Measurements from ENCODE around the gene STBD1.

STBD1 gene

DNA sequence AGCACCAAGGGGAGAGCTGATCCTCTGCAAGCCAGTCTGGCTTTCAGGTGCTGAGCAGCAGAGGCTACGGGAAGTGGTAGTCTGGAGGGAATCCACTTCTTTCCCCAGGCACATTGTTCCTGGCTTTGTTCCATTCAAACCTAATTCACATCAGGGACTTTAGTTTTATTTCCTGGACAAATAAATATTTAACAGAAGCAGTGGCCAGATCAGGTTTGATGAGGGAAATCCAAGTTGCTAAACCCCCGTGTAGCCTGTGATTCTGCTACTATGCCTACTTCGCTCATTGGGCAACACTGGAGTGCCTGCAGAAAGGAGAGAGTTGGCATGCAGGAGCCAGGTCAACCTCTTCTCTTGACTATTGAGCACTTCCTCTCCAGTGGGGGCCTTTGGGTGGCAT, 13.8 kb upstream of the STBD1 start:
- H3K36me3 ChIP-seq (ENCODE audit: control insufficient read depth, low read depth, low read length) = no peaks in the 10 kb centered on the region
- no peaks in the 10 kb centered on the region for H3K9me3 ChIP-seq (ENCODE audit: control insufficient read depth, low read depth, low read length)
- no peak overlapping the region for H3K9ac ChIP-seq (ENCODE audit: low read length)
- H3K27ac ChIP-seq (ENCODE audit: low read length) = no peak overlapping the region
- no peak overlapping the region for H3K4me3 ChIP-seq (ENCODE audit: low read length)
- H3K4me1 ChIP-seq (ENCODE audit: control insufficient read depth, low read depth, low read length) = no peaks in the 10 kb centered on the region
- no peaks in the 10 kb centered on the region for H3K27me3 ChIP-seq (ENCODE audit: control insufficient read depth, insufficient read depth, low read length)

DNA sequence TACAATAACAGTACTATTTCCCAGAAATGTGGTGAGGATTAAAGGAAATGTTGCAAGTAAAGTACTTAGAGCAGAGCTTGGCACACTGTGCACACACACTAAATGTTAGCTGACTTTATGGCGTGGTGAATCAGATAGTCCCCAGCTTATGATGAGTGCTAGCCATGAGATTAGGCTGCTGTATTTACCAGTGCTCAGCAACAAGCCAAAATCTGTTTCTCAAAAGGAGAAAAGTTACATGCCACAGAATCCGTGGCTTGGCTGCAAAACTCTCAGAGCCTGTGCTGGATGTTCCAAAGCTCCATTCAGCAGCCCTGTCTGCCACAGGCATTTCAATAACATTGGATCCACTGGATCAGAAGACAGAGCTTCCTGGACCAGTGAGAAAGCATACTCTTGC, 12.8 kb upstream of the STBD1 start:
- H3K27ac ChIP-seq (ENCODE audit: low read length) = no peak overlapping the region
- peaks cover 7% of the 10 kb centered on the region for H3K9me3 ChIP-seq (ENCODE audit: control insufficient read depth, low read depth, low read length)
- no peaks in the 10 kb centered on the region for H3K4me1 ChIP-seq (ENCODE audit: control insufficient read depth, low read depth, low read length)
- H3K36me3 ChIP-seq (ENCODE audit: control insufficient read depth, low read depth, low read length) = no peaks in the 10 kb centered on the region
- no peaks in the 10 kb centered on the region for H3K27me3 ChIP-seq (ENCODE audit: control insufficient read depth, insufficient read depth, low read length)
- no peak overlapping the region for H3K9ac ChIP-seq (ENCODE audit: low read length)
- no peak overlapping the region for H3K4me3 ChIP-seq (ENCODE audit: low read length)

DNA sequence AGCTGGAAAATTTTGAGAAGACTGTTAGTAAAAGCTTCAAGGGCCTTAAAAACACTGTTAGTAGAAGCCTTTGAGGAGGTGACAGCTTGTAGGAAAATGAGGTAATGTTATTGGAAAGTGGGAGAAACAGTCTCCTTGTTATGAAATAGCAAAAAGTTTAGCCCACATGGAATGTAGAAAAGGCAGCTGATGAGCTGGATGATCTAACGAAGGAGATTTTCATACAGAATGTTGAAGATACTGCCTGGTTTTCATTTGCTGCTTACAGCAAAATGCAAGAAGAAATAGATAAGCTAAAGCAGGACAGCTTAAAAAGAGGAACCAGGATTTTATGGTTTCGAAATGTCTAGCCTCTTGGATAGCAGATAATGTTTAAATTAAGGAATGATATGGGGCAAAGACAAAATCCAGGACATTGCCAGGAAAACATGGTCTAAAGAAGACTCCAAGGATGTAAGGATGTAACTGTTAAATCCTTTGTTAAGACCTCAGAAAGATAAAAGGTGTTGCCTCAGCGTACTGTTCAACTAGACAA, 10.2 kb upstream of the STBD1 start:
- Histone ChIP-seq H3K4me1 (ENCODE audit: control insufficient read depth, low read depth, low read length) (no peaks in the 10 kb centered on the region), H3K4me3 (ENCODE audit: low read length) (no peak overlapping the region), H3K27ac (ENCODE audit: low read length) (no peak overlapping the region), H3K27me3 (ENCODE audit: control insufficient read depth, insufficient read depth, low read length) (no peaks in the 10 kb centered on the region), H3K36me3 (ENCODE audit: control insufficient read depth, low read depth, low read length) (no peaks in the 10 kb centered on the region), H3K9me3 (ENCODE audit: control insufficient read depth, low read depth, low read length) (peaks cover 8% of the 10 kb centered on the region), H3K9ac (ENCODE audit: low read length) (no peak overlapping the region)

DNA sequence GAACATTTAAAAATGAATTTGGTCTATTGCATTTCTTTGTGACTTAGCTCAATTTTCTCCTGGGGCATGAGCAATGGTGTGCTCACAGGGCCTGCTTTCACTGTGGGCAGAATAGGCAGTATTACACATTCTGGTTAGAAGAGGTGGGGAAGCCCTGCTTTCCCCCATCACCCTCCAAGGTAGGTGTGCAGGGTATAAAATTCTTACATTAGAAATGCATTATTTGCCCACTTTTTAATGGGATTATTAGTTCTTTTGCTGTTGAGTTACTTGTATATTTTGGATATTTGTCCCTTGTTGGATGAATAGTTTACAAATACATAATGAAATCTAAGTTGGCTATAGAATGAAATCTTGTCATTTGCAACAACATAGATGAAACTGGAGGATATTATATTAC, 8.3 kb upstream of the STBD1 start:
- H3K27ac ChIP-seq (ENCODE audit: low read length) = no peak overlapping the region
- peaks cover 8% of the 10 kb centered on the region for H3K9me3 ChIP-seq (ENCODE audit: control insufficient read depth, low read depth, low read length)
- H3K9ac ChIP-seq (ENCODE audit: low read length) = no peak overlapping the region
- H3K36me3 ChIP-seq (ENCODE audit: control insufficient read depth, low read depth, low read length) = no peaks in the 10 kb centered on the region
- H3K4me3 ChIP-seq (ENCODE audit: low read length) = no peak overlapping the region
- no peaks in the 10 kb centered on the region for H3K4me1 ChIP-seq (ENCODE audit: control insufficient read depth, low read depth, low read length)
- no peaks in the 10 kb centered on the region for H3K27me3 ChIP-seq (ENCODE audit: control insufficient read depth, insufficient read depth, low read length)

DNA sequence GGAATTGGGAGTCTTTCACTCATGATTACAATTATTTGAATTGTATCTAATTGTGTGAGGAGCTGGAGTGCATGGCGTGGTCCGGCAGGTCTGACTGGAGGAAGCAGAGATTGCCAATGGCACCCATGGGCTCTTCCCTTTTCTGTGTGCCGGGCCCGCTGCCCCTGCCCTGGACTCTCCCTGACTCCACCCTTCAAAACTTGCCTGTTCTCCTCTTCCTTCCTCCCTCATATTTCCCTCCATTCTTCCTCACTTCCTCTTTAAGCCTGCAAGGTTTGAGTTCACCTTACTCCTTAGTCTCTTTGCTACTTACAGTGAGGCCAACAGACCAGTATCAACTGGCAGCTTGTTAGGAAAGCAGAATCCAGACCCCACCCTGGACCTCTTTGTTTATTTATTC, 6.5 kb upstream of the STBD1 start:
- Histone ChIP-seq H3K36me3 (ENCODE audit: control insufficient read depth, low read depth, low read length) (no peaks in the 10 kb centered on the region), H3K9ac (ENCODE audit: low read length) (no peak overlapping the region), H3K27me3 (ENCODE audit: control insufficient read depth, insufficient read depth, low read length) (peaks cover 6% of the 10 kb centered on the region), H3K9me3 (ENCODE audit: control insufficient read depth, low read depth, low read length) (peaks cover 8% of the 10 kb centered on the region), H3K27ac (ENCODE audit: low read length) (no peak overlapping the region), H3K4me3 (ENCODE audit: low read length) (no peak overlapping the region), H3K4me1 (ENCODE audit: control insufficient read depth, low read depth, low read length) (no peaks in the 10 kb centered on the region)

DNA sequence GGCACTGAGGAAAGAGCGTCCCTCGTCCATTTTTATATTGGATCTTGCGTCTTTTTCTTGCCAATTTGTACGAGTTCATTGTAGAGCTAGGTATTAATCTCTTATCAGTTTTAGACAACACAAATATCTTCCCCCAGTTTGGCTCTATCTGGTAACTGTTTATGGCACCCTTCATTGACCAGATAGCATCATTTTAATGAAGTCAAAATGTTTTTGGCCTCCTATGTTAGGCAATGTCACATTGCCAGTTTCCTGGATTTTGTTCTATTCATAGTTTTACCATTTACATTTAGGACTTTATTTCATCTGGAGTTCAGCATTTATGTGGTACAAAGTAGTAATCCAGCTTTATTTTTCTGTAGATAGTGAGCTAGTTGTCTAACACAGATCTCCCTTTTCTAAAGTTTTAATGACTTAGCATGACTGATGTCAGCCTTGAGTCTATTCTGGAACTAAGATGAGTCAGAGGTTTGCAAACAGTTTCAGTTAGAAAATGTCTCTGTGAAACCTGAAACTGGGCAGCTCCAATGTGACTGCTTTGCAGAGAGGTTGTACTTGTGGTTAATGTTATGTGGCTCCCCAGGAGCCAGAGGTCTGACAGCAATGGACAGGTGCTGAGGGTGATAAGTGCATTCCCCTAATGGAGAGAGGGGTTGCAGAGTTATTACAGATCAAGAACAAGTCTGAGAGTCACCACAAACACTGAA, 5.3 kb upstream of the STBD1 start:
- H3K9ac ChIP-seq (ENCODE audit: low read length) = no peak overlapping the region
- H3K9me3 ChIP-seq (ENCODE audit: control insufficient read depth, low read depth, low read length) = peaks cover 8% of the 10 kb centered on the region
- no peaks in the 10 kb centered on the region for H3K4me1 ChIP-seq (ENCODE audit: control insufficient read depth, low read depth, low read length)
- H3K36me3 ChIP-seq (ENCODE audit: control insufficient read depth, low read depth, low read length) = no peaks in the 10 kb centered on the region
- H3K27ac ChIP-seq (ENCODE audit: low read length) = no peak overlapping the region
- H3K27me3 ChIP-seq (ENCODE audit: control insufficient read depth, insufficient read depth, low read length) = peaks cover 16% of the 10 kb centered on the region
- H3K4me3 ChIP-seq (ENCODE audit: low read length) = no peak overlapping the region

DNA sequence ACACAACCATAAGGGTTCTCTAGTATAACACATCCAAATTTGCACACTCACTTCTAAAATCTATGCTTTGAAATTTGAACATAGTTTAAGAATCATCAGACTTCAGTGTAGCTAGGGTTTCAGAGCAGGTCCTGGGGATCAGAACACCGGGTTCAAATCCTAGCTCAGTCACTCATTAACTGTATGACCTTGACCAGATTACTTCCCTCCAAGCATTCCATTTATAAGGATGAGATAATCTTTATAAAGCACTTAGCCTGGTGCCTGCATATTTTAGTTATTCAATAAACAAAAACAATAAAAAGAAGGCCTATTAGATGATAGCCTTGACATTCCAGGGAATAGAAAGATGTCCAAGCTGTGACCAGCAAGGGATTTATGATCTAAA, 4.8 kb upstream of the STBD1 start:
- Histone ChIP-seq H3K27me3 (ENCODE audit: control insufficient read depth, insufficient read depth, low read length) (peaks cover 16% of the 10 kb centered on the region), H3K9me3 (ENCODE audit: control insufficient read depth, low read depth, low read length) (peaks cover 8% of the 10 kb centered on the region), H3K27ac (ENCODE audit: low read length) (no peak overlapping the region), H3K4me1 (ENCODE audit: control insufficient read depth, low read depth, low read length) (no peaks in the 10 kb centered on the region), H3K4me3 (ENCODE audit: low read length) (no peak overlapping the region), H3K9ac (ENCODE audit: low read length) (no peak overlapping the region), H3K36me3 (ENCODE audit: control insufficient read depth, low read depth, low read length) (no peaks in the 10 kb centered on the region)

DNA sequence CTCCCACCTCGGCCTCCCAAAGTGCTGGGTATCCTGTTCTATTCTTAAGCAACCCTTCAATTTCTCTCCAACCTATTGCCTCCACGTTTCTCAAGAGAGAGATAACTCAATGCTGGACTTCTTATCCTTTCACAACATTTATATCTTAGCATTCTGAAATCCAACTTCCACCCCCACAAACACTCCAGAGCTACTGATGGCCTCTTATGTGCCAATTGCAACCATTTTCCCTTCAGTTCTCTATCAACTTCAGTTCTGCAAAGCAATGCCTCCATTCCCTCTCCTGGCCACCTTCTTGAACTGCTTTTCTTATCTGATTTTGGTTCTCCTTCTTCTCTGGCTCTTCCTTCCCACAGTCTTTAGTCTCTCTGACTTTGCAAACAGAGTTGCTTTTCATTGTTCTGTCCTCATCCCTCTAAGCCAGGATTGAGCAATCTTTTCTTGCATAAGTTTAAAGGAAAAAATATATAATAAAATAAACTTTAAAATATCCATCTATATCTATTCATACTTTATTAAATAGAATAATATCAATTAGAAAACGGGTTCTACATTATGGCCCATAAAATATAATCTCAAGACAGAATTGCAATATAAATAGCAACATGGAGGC, 3.6 kb upstream of the STBD1 start:
- H3K4me3 ChIP-seq (ENCODE audit: low read length) = no peak overlapping the region
- H3K27ac ChIP-seq (ENCODE audit: low read length) = no peak overlapping the region
- H3K27me3 ChIP-seq (ENCODE audit: control insufficient read depth, insufficient read depth, low read length) = peaks cover 16% of the 10 kb centered on the region
- no peak overlapping the region for H3K9ac ChIP-seq (ENCODE audit: low read length)
- no peaks in the 10 kb centered on the region for H3K36me3 ChIP-seq (ENCODE audit: control insufficient read depth, low read depth, low read length)
- H3K9me3 ChIP-seq (ENCODE audit: control insufficient read depth, low read depth, low read length) = peaks cover 8% of the 10 kb centered on the region
- peaks cover 5% of the 10 kb centered on the region for H3K4me1 ChIP-seq (ENCODE audit: control insufficient read depth, low read depth, low read length)

DNA sequence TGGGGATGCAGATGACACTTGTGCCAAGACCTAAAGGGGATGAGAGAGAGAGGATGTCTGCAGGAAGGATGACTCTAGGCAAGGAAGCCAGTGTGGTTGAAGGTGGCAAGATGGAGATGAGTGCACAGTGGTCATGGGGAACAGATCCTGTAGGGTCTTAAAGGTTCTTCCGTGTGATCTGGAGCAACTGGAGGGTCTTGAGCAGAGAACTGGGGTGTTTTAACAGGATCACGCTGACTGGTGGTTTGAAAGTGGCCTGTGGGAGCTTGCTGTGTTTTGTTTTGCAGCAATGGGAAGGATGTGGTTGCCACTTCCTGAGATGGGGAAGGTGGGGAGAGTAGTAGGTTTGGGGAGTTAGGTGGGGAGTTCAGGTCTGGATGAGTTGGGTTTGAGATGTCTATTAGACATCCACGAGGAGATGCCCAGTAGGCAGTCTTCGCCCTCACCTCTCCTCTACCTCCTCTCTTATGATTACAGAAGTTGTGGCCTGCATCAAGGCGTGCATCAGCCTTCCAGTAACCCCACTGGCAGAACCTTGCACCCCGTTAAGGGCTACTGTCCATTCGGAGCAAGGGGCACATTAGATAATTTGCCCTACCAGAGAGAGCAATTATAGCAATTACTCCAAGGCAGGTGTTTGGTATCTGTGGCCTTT, 1.4 kb upstream of the STBD1 start:
- H3K9me3 ChIP-seq (ENCODE audit: control insufficient read depth, low read depth, low read length) = no peaks in the 10 kb centered on the region
- no peak overlapping the region for H3K9ac ChIP-seq (ENCODE audit: low read length)
- peak overlapping the region; percentile 81 for H3K4me3 ChIP-seq (ENCODE audit: low read length)
- H3K27ac ChIP-seq (ENCODE audit: low read length) = no peak overlapping the region
- peaks cover 5% of the 10 kb centered on the region for H3K4me1 ChIP-seq (ENCODE audit: control insufficient read depth, low read depth, low read length)
- H3K36me3 ChIP-seq (ENCODE audit: control insufficient read depth, low read depth, low read length) = no peaks in the 10 kb centered on the region
- H3K27me3 ChIP-seq (ENCODE audit: control insufficient read depth, insufficient read depth, low read length) = peaks cover 16% of the 10 kb centered on the region

DNA sequence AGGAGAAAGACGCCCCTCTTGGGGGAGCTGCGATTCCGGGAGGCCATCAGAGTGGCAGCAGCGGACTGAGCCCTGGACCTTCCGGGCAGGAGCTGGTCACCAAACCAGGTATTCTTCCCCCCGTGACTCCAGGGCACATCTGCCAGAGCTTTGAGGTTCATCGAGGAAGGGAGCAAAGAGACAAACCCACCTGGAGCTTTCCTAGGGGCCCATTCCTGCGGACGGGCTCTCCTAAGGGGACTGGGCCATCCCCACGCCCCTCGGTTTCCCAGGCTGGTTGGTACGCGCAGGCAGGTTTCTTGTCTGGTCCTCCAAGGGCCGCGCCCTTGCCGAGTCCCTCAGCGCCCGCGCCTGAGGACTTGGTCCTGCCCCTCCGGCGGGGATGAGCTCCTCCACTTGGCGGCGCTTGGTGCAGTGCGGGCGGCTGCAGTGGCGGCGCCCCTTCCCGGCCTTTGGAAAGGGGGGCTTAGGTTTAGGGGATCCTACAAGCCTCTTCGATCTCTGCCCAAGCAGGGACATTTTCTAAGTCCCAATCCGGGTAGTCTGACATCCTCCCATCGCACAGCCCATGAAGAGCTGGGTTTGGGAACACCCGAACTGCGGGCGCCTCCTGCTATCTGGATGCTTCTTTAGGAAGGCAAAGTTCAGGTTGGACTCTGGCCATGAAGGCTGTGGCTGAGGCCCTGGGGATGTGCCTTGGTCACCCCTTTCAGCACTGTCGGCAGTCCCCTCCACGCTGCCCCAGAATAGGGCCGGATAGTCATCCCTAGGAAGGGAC, 538 bp downstream of the STBD1 start:
- Histone ChIP-seq H3K4me1 (ENCODE audit: control insufficient read depth, low read depth, low read length) (peaks cover 5% of the 10 kb centered on the region), H3K9me3 (ENCODE audit: control insufficient read depth, low read depth, low read length) (no peaks in the 10 kb centered on the region), H3K36me3 (ENCODE audit: control insufficient read depth, low read depth, low read length) (no peaks in the 10 kb centered on the region), H3K9ac (ENCODE audit: low read length) (peak overlapping the region; percentile 58), H3K27ac (ENCODE audit: low read length) (no peak overlapping the region), H3K4me3 (ENCODE audit: low read length) (peak overlapping the region; percentile 81), H3K27me3 (ENCODE audit: control insufficient read depth, insufficient read depth, low read length) (peaks cover 16% of the 10 kb centered on the region)

DNA sequence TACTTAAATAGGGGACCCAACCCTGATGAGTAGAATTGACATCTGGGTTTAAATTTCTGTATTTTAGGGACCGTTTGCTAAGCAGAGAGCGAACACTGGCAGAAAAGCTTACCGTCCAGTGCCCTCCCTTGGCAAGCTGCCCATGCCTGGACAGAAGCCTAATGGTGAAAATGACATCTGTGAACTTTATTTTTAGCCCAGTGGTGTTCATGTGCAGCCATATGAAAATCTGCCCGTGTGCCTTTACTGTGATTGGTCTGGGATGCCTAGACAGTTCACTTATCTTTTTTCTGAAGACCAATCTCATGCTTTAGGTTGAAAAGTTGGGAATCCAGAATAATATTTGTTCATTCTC, 1.1 kb downstream of the STBD1 start:
- Histone ChIP-seq H3K27me3 (ENCODE audit: control insufficient read depth, insufficient read depth, low read length) (peaks cover 16% of the 10 kb centered on the region), H3K9ac (ENCODE audit: low read length) (no peak overlapping the region), H3K27ac (ENCODE audit: low read length) (no peak overlapping the region), H3K9me3 (ENCODE audit: control insufficient read depth, low read depth, low read length) (no peaks in the 10 kb centered on the region), H3K36me3 (ENCODE audit: control insufficient read depth, low read depth, low read length) (no peaks in the 10 kb centered on the region), H3K4me3 (ENCODE audit: low read length) (peak overlapping the region; percentile 81), H3K4me1 (ENCODE audit: control insufficient read depth, low read depth, low read length) (peaks cover 5% of the 10 kb centered on the region)

All from iPS-18a (cell line).